NCI-H1417 treated with DMSO at 0.1 percent for 48 hours (cell line): ENCODE data around the gene NAXD.
"Not testable (repeated sequence)": the region's sequence is repeated elsewhere in the genome, so short reads cannot be mapped to it uniquely, and the experiment has no call there.

Source experiments
- DNase-seq: peaks from one replicate; lab custom pipeline; 2025; lab: John Stamatoyannopoulos, UW

Gene NAXD

DNA sequence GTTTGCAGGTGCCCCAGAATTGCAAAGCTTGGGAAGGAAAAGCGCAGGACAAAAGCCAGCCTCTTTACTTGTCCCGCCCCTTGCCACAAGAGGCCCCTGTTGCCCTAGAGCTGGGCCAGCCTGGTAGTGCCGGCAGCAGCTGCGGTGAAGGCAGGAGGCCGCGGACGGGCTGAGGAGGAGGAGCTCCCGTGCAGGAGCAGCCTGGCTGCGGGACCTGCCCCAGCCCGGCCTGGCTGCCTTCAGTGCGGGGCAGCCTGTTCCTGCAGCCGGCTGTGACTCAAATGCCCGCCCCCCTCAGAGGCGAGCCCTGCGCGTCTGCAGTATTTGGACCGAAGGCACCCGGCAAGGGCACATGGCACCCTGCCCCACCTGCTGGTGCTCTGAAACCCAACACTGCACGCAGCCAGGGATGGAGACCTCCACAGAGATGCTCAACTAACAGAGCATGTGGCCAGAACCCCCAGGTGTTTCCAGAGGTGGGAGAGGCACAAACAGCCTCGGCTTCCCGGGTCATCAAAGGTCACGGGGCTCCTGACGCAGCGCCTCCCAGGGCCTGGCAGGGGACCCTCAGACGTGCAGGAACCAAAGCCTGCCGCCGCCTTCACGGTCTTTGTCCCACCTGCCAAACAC lies 29.7 kb downstream of the NAXD start:
- no peak for DNase-seq

DNA sequence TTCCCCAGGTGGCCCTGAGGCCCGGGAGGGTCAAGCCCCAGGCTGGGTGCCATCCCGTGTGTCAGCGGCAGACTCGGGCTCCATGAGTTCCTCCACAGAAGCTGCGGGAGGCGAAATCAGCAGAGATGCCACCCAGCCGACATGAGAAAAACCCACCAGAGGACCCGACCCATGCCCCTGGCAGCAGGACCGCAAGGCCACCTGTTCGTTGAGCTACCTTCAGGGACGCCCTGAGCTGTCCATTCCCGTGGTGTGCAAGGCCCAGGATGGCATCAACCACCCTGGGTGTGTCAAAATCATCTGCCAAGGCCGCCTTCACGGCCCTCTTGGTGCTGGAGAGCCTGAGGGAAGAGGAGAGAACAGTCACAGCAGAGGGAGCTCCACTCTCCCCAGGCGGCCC lies 30.4 kb downstream of the NAXD start:
- DNase-seq = no peak

DNA sequence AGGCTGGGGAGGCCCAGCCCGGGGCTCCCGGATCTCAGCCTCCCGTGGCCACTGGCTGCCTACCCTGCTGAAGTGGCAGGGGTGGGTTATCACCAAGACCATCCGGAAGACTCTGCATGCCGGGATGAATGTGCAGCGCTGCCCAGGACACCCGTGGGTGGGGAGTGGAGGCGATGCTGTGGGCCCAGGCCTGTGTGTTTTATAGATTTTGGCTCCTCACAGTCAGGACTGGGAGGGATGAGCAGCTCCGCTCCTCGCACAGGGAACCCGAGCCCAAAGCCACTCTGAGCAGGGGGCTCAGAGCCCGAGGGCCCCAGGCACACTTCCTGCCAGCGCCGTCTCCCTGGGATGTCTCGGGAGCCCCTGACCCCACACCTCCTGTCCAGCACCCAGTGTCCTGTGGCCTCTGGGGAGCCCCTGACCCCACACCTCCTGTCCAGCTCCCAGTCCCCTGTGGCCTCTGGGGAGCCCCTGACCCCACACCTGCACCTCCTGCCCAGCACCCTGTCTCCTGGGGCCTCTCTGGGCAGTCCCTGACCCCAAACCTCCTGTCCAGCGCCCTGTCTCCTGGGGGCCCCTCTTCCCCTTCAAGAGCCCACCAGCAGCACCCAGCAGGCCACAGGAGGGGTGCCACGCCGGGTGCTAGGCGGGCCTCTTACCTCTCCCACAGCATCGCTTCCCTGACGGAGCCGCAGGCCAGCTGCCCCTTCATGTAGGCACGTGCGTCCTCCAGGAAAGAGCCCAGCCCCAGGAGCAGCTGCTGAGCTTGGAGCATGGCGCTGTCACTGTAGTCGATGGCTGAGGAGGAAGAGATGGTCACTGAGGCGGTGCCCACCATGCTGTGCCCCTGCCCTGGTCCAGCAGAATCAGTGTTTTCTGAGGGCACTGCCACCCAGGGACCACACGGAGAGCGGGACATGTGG lies 31.4 kb downstream of the NAXD start:
- DNase-seq = no peak

DNA sequence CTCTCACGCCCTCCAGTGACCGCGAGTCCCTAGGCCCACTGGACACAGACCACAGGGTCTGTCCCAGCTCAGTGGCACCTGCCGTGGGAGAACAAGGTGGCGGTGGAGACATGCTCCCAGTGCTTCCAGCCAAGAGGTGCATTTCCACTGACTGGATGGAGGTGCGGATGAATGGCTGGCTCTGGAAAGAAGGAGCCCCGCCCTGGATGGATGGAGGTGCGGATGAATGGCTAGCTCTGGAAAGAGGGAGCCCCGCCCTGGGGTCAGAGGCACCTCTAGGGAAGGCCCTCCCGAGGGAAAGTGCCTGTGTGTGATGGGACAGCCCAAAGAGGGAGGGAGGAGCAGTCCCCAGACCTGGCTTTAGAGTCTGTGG lies 32.0 kb downstream of the NAXD start:
- DNase-seq = no peak

- DNase-seq = no peak
Observed at GRCh38 chr13:110648146-110648819, 32.9 kb downstream of the NAXD start.

- no peak for DNase-seq
Observed at GRCh38 chr13:110648848-110649421, 33.6 kb downstream of the NAXD start.

DNA sequence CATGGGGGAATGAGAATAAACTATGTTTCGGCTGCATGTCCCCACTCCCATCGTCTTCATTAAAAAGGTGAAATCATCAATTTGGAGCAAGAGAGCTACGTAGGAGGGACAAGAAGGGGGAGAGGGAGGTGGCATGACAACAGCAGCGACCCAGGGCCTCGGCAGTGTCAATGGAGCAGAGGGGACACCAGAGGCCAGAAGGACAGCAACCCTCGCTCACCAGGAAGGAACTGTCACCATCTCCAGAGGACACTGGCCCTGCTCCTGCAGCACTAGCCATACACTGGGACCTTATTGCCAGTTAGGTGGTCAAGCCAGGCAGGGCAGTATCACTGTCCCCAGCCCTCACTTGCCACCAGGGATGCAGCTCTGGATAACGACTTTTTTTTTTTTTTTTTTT lies 34.2 kb downstream of the NAXD start:
- no peak for DNase-seq

- no peak for DNase-seq
Observed at GRCh38 chr13:110650436-110650835, 35.1 kb downstream of the NAXD start.

- no peak for DNase-seq
Observed at GRCh38 chr13:110651271-110651670, 35.9 kb downstream of the NAXD start.

DNA sequence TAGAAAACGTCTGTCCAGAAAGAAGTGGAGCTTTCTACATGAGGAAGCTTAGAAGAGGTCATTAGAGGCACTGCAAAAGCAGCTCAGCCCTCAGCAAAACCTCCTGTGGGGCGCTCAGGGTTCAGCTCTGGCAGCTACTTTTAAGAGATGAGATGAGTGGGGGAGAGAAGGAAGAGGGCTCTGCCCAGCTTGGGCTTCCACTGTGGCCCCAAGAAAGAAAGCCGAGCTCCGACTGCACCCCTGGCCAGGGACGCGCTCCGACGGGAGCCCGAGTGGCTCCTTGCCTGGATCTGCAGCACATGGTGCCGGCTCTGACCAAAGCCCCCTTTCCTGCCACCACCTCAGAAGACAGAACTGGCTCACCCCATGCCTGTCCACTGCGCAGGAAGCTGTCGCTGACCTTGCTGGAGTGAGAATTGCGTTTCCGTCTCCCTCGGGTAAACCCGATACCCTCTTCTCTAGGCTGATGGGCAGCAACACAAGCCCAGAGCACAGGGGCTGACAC lies 36.4 kb downstream of the NAXD start:
- DNase-seq = no peak

- no peak for DNase-seq
Observed at GRCh38 chr13:110652231-110652730, 36.9 kb downstream of the NAXD start.

DNA sequence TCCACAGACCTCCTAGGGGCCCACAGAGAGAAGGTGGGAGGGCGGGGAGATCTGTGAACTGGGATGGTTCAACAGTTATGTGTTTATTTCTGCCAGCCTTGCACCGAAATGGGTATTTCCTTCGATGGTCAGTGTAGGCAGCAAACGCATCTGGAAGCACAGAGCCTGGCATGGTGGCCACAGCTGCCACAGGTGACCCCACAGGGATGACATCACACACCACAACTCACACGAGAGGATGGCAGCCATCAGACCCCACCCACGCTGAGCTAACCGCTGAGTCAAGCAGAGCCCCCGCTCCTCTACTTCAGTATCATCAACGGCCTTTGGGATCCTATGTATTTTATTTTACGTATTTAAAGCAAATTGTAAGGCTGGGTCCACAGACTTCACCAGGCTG lies 37.4 kb downstream of the NAXD start:
- no peak for DNase-seq

DNA sequence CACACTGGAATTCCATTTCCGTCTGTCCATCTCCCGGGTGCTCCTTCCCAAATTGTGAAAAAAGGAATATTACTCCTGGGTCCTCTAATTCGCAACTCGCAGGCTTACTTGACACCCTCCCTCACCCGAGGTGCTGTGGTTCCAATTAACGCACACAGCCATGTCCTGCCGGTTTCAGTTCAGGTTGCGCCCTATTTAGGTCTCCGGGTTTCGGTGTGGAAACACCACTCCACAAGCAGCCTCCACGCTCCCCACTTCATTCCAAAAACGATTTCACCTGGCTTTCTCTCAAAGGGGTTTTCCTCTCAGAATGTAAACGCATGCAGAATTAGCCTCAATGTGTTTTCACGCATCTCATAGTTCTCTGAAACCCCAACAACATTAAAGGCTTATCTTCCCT lies 37.9 kb downstream of the NAXD start:
- DNase-seq = no peak

DNA sequence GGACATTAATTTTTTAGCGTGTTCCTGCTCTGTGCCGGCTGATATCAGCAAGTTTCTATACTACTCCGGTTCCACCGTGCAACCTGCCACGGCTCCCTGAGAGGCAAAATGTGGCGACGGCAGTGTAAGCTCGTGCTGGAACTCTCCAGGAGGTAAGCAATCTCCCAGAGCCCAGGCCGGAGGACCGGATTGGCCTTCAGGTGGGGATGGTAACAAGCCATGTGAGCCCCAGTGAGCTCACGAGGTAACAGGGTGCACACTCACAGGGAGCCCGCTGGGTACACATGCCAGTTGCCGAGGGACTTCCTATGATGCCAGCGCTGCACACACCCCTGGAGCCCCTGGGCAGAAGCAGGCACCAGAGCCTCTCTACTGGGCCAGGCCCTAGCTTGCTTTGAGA lies 38.5 kb downstream of the NAXD start:
- no peak for DNase-seq

- no peak for DNase-seq
Observed at GRCh38 chr13:110657196-110657595, 41.9 kb downstream of the NAXD start.

DNA sequence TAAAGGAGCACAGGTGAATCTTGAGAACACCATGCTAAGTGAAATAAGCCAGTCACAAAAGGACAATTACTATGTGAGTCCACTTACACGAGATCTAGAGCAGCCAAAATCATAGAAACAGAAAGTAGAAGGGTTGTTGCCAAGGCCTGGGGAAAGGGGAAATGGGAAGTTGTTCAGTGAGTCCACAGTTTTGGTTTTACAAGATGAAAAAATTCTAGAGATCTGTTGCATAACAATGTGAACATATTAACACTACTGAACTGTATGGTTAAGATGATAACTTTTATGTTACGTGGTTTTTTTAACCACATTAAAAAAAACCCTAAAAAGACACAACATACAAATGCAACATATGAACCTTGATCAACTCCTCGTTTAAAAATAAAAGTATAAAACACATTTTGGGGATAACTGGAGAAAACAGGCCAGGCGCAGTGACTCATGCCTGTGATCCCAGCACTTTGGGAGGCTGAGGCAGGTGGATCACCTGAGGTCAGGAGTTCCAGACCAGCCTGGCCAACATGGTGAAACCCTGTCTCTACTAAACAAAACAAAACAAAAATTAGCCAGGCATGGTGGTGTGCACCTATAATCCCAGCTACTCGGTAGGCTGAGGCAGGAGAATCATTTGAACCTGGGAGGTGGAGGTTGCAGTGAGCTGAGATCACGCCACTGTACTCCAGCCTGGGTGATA lies 43.0 kb downstream of the NAXD start:
- DNase-seq = not testable (repeated sequence)

DNA sequence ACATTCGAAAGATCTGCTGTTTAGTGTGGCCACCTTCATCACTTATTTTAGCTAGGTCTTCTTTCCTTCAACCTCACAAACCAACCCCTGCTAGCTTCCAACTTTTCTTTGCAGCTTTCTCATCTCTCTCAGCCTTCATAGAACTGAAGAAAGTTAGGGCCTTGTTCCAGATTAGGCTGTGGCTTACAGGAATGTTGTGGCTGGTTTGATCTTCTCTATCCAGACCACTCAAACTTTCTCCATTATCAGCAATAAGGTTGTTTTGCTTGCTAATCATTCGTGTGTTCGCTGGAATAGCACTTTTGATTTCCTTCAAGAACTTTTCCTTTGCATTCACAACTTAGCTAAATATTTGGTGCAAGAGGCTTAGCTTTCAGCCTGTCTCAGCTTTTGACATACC lies 45.9 kb downstream of the NAXD start:
- no peak for DNase-seq

DNA sequence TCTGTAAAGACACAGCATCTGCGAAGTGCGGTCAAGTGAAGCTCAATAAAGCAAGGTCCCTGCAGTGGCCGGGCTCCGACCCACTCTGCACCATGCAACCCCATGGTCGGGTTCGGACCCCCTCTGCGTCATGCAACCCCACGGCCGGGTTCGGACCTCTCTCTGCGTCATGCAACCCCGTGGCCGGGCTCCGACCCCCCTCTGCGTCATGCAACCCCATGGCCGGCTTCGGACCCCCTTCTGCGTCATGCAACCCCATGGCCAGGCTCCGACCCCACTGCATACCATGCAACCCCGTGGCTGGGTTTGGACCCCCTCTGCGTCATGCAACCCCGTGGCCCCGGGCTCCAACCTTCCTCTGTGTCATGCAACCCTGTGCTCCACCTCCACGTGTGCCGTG lies 46.7 kb downstream of the NAXD start:
- DNase-seq = no peak

DNA sequence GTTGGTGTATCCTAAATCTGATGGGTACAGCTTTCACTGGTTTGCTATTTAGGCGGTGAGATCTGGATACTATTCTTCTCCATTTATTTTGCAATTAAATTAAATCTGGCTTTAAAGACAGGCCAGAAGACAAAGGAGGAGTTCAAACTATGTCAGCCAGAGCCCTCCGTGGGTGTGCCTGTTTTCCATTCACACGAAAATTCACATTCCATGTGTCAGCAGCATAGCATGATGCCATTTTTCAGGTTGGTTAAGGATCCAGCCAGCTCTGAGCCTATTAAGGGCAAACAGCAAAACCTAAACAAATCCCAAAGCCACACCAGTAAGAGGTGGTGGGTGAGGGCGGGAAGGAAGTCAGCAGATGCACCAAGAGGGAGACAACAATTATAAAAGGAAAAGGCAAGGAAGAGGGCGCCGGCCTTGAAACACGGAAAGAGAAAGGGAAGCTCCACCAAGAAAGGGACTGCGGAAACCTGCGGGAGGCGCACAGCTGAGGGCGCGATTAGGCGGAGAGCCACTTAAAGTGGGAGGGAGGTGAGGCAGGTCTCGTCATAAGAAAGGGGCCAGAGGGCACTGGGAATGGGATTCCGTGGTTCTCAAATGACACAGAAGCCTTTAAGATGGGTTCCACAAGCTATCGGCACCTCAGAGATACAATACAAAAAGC lies 47.6 kb downstream of the NAXD start:
- no peak for DNase-seq

GRCh38 chr13:110663491-110663890 lies 48.1 kb downstream of the NAXD start:
- DNase-seq = no peak

DNA sequence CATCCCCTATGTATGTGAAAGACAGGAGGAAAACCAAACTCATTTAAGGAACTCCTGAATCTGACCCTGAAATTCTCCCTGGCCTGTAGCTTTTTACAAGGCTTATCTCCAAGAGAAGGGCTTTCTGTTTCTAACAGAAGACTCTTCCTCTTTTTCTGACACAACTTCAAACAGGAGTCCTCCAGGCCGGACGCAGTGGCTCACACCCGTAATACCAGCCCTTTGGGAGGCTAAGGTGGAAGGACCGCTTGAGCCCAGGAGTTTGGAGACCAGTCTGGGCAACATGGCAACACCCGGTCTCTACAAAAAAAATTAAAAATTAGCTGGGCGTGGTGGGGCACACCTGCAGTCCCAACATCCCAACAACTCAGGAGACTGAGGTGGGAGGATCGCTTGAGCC lies 48.7 kb downstream of the NAXD start:
- DNase-seq = no peak
